Activated T-helper 1 cell treated with anti-CD3 and anti-CD28 coated beads, Interleukin-2, amount 50 U/mL, for 16 hours (primary cell): ENCODE measurements around the gene ZNF543.
"Not testable (repeated sequence)": the region's sequence is repeated elsewhere in the genome, so short reads cannot be mapped to it uniquely, and the experiment has no call there.

Source experiments
- DNase-seq, 2 donors: peaks; one replicate each; pipeline ENCODE4 v3.0.0-alpha.2; 2020; ENCODE audit warnings: low read depth in 1 of 2, low spot score in 1 of 2

ZNF543 gene

GRCh38 chr19:57320180-57321084, at the start of gene ZNF543:
Gene ZNF543, plus strand, starts transcription at chr19:57320472. Its CDS starts 382 bp downstream, at chr19:57320854.
- DNase-seq = peak; percentile 84 to 87

- DNase-seq = no peak
Measured at GRCh38 chr19:57271280-57271679, 49.0 kb upstream of the ZNF543 start.

- no peak for DNase-seq
Measured at GRCh38 chr19:57273014-57273413, 47.3 kb upstream of the ZNF543 start.

DNA sequence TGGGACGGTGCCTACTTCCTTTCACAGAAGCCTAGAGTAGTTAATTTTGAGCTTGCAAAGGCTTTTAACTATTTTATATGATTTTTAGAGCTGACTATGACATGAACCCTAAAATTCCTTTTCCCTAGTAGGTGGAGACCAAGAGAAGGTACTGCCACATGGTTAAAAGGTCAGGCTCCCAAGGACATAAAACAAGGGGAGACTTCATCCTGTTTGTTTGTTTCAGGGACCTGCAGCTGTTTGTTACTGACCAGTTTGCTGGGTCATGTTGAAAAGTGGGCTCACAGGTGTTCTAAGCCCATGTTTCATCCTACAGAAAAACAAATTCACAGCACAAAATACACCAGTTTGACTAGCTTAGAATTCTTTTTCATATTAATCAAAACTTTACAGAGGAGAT, 43.8 kb upstream of the ZNF543 start:
- DNase-seq = no peak

DNA sequence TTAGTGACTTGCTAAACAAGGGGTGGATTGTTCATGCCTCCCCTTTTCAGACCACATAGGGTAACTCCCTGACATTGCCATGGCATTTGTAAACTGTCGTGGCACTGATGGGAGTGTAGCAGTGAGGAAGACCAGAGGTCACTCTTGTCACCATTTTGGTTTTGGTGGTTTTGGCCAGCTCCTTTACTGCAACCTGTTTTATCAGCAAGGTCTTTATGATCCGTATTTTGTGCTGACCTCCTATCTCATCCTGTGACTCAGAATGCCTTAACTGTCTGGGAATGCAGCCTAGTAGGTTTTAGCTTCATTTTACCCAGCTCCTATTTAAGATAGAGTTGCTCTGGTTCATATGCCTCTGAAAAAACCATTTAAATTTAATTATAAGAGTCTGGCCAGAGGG, 41.8 kb upstream of the ZNF543 start:
- DNase-seq = not testable (repeated sequence)

- DNase-seq = peak; percentile 44 to 72
Measured at GRCh38 chr19:57279418-57280164, 40.7 kb upstream of the ZNF543 start.

DNA sequence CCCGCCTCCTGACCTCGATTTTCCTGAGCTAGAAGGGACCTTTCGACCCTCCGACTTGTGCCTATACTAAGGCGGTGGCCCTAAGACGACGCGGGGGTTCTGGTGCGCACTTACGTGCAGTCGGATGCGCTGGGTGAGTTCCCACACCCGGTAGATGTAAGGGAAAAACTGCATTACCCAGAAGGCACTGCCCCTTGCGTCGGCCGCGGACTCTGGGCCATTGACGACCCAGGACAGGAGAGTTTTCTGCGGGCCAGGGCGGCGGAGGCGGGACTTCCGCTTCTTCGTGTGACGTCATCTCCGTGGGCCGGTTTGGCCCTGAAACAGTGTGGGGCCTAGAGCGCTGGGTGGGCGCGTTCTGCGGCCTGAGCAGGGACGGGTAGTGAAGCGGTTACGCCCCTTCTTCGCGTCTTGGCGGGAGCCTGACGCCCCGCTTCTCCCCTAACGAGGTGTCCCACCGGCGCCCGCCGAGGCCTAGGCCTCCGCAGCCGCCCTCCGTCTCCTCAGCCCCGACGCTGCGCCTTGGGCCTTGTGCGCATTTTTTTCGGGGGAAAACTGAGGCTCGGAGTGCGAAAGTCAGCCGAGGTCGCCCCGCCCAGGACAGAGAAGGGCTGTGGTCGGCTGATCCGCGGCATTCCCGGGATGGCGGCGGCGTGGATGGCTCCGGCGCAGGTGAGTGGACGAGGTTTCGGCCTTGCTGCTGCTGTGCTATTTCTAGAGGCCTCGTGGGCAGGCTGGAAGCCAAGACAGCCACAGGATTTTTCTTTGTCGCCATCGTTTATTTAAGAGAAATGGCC, 39.9 kb upstream of the ZNF543 start, which contains the start of gene ZNF460:
ZNF460 (plus strand) TSS at position 321 of the 797 bp plus-strand sequence; CDS start at position 643, 322 bp downstream.
- DNase-seq = peak; percentile 94

DNA sequence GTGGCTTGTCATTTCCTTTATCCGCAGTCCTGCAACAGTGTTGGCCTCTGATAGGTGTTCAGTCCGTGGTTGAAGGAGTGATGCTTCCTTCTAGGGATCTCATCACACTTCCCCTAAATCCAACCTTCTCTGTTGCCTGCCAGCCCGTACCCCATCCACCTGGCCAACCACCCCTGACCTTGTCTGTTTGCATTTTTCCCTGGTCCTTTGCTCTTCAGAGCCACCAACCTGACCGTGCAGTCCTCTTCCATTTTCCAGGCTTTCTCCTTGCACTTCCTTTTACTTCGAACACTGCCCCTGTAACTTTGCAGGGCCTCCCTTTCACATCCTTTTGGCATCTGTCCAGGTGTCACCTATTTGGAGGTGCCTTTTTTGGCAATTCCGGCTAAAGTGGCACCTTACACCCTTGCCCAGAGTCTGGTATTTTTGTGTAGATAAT, 39.3 kb upstream of the ZNF543 start:
- DNase-seq = no peak

DNA sequence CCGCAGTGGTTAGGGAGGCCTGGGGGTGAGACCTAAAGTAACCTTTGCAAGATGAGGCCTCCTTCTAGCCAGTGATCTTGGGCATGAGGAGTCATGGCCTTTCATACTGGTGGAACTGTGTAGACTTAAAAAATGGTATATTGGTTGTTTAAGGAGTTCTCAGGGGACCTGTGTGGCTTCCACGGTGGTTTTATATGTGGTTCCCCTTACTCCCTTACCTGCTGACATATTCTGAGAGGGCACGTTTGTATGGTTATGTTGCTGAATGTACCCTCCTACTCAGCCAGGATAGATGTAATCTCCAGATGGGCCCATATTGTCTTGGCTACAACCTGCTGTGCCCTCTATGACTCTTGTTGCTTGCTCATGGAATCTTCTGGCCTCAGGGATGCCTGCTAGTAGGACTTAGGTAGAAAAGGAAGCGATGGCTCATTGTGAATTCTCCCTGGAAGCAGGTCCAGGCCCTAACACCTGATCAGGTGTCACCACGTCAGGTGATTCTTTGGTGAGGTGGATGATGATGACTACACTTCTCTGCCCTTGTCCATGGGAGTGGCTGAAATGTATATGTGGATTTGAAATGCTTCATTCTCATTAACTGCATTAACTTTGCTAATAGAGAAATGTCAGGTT, 38.1 kb upstream of the ZNF543 start:
- DNase-seq = no peak

DNA sequence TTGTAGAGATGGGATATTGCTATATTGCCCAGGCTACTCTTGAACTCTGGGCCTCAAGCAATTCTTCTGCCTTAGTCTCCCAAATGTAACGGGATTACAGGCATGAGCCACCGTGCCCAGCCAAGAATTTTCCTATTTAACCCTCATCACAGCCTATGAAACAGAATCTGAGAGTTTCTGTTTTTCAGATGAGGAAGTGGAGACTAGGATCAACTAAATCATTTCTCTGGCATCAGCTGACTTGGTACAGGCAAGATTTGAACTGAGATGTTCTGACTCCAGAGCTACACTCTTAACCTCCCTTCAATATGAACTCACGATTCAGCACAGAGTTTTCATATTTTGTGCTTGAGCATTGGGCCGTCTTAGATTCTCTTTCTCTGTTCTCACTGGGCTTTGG, 31.9 kb upstream of the ZNF543 start:
- no peak for DNase-seq

DNA sequence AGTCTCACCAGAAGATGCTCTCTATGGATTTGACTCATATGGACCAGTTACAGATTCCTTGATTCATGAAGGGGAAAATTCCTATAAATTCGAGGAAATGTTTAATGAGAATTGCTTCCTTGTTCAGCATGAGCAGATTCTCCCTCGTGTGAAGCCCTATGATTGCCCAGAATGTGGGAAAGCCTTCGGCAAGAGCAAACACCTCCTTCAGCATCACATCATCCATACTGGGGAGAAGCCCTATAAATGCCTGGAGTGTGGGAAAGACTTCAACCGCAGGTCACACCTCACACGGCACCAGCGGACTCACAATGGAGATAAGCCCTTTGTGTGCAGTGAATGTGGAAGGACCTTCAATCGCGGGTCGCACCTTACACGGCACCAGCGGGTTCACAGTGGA, 29.3 kb upstream of the ZNF543 start:
- no peak for DNase-seq

- no peak for DNase-seq
Measured at GRCh38 chr19:57292547-57292946, 27.7 kb upstream of the ZNF543 start.

DNA sequence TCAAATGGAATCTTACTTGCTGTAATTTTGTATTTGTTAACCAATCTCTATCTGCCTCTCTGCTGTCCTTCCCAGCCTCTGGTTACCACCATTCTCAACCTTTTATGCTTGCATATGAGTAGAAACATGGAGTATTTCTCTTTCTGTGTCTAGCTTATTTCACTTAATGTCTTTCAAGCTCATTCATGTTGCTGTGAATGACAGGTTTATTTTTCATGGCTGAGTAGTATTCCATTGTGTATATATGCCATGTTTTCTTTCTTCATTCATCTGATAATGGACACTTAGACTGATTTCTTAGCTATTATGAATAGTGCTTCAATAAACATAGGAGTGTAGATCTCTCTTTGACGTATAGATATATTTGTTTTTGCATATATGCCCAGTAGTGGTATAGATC, 26.6 kb upstream of the ZNF543 start:
- no peak for DNase-seq

DNA sequence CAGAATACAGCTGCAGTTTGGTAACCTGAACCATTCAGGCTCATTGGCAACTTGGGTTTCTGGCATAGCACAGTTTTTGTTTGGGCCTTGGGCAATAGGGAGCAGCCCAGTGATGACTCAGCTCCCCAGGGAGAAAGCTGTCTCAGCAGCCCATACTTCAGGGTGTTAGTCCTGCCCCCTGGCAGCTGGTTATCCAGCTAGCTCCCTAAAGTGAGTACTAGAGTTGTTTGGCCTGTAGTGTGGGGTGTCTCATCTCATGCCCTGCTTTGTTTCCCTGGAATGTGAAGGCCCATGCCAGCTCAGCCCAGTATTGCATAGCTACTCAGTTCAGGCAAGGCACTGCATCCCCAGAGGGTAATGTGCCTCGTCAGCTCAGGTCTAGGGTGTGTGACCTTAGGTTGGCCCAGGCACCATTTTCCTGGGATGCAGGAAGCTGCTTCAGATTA, 18.2 kb upstream of the ZNF543 start:
- DNase-seq = no peak

GRCh38 chr19:57302727-57303401, 17.4 kb upstream of the ZNF543 start:
- DNase-seq = no peak

GRCh38 chr19:57305056-57305455, 15.2 kb upstream of the ZNF543 start:
- DNase-seq = no peak

GRCh38 chr19:57308514-57308913, 11.8 kb upstream of the ZNF543 start:
- DNase-seq = no peak

GRCh38 chr19:57310792-57311191, 9.5 kb upstream of the ZNF543 start:
- DNase-seq = no peak

DNA sequence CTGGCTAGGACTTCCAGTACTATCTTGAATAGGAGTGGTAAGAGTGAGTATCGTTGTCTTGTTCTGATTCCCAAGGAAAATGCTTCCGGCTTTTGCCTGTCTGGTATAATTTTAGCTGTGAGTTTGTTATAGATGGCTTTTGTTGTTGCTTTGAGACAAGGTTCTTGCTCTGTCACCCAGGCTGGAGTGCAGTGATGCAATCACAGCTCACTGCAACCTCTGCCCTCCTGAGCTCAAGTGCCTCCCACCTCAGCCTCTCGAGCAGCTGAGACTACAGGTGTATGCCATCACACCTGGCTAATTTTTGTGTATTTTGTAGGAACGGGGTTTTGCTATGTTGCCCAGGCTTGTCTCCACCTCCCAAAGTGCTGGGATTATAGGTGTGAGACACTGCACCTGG, 6.1 kb upstream of the ZNF543 start:
- DNase-seq = no peak

DNA sequence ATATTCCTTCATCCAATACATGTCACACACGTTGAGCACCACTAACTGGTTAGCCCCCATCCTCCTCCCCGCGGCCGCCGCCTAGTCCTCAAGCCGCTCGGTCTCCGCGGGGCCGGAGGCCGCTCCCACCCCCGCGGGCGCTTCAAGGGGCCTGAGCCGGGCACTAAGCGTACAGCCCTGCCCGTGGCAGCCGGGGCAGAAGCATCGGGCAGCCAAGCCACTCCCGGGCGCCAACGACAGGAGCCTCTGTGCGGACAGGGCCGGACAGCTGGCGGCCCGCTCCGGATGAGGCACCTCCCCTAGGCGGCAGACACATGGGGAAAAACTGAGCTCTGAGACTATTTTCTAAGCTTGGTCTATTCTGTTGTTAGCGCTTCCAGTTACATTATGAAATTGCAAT, 2.8 kb upstream of the ZNF543 start:
- no peak for DNase-seq
